ENCODE measurements around the gene UAP1L1.

DNA sequence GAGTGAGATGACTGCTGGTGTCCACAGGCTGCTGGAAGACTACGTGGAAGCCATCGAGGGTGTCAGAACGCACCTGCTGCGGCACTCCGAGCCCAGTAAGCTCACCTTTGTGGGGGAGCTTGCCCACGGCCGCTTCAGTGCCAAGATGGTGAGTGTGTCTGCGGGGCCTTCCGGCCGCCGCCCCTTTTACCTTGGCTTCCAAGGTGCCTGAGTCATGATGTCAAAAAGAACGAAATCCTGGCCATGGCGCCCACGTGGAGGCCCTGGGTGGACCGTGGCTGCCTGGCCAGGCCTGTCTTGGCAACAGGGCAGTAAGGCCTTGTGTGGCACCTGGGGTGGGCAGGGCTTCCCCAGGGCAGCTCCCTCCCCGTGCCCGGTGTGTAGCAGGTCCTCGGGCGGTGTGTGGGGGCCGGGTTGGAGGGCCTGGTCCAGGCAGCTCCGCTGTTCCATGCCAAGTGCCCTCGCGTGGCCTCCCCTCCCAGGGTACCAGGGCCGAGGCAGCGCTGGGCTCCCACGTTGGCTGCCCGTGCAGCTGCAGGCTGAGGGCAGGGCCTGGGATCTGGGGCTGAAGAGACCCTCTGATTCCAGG lies 29.4 kb downstream of the UAP1L1 start:
- TF ChIP-seq, protein P1, sequence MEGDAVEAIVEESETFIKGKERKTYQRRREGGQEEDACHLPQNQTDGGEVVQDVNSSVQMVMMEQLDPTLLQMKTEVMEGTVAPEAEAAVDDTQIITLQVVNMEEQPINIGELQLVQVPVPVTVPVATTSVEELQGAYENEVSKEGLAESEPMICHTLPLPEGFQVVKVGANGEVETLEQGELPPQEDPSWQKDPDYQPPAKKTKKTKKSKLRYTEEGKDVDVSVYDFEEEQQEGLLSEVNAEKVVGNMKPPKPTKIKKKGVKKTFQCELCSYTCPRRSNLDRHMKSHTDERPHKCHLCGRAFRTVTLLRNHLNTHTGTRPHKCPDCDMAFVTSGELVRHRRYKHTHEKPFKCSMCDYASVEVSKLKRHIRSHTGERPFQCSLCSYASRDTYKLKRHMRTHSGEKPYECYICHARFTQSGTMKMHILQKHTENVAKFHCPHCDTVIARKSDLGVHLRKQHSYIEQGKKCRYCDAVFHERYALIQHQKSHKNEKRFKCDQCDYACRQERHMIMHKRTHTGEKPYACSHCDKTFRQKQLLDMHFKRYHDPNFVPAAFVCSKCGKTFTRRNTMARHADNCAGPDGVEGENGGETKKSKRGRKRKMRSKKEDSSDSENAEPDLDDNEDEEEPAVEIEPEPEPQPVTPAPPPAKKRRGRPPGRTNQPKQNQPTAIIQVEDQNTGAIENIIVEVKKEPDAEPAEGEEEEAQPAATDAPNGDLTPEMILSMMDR (IDR thresholded peaks at IDR 0.05): no peak
- TF ChIP-seq EP300 (IDR thresholded peaks at IDR 0.05): no peak

Data from tibial nerve (tissue), 4 donors.